GM19468 (cell line): ENCODE measurements around the gene IFRD1.
A peak's percentile ranks its signal among the peaks of the same experiment; 100 is the strongest.
"Not testable (repeated sequence)": the region's sequence is repeated elsewhere in the genome, so short reads cannot be mapped to it uniquely, and the experiment has no call there.

Experiments
- ATAC-seq: cut with Tn5 transposase; IDR thresholded peaks from one replicate; pipeline ENCODE4 v1.9.1; 2021; ENCODE audit warnings: mild to moderate bottlenecking, moderate library complexity, moderate number of reproducible peaks; ENCODE audit not compliant: unreplicated experiment; ENCODE audit errors: extremely low read depth

Gene IFRD1

DNA sequence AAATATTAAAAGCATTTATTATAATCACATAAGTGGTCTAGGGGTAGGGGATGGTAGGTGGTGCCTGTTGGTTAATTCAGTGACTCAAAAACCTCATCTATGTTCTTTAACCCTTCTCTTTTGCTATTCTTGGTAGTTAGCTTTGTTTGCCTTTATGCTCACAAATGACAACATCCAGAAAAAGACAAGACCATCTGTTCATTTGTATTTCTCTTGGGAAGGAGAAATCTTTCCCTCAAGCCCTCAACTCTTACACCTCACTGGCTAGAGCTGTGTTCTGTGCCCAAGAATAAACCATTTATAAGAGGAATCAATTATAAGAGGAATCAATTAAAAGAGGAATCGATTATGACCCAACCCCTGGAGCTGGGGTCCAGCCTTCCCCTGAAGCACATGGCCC, 10.8 kb upstream of the IFRD1 start:
- ATAC-seq: no peak

DNA sequence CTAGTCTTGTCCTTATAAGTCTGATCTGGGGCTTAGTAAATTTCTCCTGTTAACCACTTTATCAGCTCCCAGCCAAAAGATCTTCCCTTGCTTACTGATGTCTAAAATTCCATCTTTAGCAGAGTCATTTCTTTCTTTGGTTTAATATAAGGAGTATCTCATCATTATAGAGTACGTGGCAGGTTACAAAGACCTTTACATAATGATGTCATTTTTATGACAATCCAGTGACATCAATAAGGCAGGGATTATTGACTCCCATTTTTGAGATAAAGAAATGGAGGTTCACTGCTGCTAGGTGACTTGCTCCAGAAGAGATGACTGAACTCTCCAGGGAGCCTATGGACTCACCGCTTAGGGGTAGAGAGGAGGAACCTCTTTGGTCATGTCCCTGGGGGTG, 8.1 kb upstream of the IFRD1 start:
- ATAC-seq: no peak

DNA sequence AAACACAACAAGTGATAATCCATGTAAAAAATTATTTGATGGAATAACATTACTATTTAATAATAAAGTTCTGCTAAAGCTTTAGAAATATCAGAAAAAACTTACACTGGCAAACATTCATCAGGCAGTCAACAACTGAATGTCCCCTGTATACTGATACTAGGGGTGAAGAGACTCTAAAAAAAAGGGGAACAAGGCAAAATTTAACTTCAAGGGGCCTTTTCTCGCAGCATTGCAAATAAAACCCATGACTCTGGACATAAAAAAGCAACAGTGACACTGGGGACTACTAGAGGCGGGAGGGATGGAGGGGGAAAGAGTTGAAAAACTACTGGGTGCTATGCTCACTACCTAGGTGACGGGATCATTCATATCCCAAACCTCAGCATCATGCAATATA, 5.8 kb upstream of the IFRD1 start:
- no peak for ATAC-seq

DNA sequence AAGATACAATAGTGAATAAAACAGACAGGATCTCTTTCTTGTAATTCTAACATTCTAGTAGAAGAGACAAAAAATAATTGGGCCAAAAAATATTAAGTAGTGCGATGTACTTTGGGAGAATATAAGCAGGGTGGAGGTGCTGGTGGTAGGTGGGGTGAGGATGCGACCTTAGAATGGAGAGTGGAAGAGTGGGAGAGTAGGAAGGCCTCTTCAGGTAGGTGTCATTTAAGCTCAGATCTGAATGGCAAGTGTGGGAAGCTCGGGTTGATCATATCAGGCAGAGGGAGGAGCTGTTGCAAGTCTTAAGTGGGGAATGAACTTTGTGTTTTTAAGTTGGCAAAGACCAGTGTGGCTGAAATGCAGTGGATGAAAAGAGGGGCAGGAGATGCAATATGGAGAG, 3.8 kb upstream of the IFRD1 start:
- ATAC-seq: no peak

DNA sequence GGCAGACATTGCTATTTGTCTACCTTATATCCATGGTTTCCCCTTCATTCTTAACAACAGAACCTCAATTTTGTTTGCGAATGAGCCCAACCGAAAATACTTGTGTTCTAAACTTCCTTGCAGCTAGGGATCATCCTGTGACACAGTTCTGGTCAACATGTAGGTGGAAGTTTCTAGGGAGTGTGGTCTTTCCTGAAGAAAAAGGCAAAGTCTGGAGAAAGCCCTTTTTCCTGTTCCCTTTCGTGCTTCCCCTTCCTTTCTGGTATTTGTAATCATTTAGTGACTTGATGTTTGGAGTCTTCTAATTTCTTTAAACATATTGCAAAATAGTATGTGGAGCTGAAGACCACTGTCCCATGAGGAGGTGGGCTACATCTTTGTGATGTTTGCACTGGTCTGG, 2.9 kb upstream of the IFRD1 start:
- ATAC-seq: no peak

DNA sequence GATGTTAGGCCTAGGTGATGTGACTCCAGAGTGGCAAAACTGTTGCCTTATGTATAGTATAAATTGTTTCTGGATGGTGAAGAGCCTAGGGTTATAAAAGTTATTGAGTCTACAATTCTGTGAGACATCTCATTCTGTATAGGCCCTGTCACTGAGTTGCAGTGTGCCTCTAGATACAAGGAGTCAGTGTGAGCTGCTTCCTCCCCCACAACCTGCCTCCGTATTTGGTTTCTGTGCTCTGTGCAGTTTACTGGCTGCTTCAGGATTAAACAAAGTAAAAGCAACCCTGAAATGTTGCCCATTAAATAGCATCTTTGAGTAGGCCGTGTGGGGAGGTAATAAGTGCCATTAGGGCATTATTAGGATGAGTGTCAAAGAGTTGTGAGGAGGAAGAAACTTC, 1.9 kb upstream of the IFRD1 start:
- ATAC-seq: no peak

DNA sequence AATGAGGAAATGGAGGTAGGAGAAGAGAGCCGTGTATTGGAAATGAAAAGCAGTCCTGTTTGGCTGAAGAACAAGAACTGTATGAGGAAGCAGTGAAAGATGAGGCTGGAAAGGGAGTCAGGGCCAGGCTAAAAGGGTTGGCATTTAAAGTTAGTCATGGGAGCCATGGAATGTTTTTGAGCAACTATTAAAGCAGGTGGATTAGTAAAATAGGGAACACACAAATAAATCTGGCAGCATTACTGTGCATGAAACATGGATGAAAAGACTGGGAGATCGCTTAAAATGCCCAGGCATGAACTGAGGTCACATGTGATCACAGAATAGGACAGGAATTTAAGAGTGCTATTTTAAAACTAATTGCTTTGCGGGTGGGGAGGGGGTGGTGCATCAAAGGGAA, 1.4 kb upstream of the IFRD1 start:
- ATAC-seq: no peak

DNA sequence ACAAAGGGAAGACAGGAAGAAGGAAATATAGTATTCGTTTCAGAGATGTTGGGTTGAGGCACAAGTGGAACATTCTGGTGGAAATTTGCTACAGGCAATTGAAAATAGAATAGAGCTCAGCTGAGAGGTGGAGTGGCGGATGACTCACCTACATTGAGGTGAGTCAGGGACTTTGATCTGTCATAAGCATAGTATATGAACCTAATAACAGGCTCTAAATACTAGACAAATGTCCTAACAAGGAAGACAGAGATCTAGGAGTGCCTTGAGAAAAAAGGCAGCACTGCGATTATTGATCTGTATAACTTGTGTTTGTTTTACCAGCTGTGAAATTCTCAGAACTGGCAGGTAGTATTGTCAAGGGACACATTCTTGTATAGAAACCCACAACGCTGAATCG, 907 bp upstream of the IFRD1 start:
- ATAC-seq: no peak

DNA sequence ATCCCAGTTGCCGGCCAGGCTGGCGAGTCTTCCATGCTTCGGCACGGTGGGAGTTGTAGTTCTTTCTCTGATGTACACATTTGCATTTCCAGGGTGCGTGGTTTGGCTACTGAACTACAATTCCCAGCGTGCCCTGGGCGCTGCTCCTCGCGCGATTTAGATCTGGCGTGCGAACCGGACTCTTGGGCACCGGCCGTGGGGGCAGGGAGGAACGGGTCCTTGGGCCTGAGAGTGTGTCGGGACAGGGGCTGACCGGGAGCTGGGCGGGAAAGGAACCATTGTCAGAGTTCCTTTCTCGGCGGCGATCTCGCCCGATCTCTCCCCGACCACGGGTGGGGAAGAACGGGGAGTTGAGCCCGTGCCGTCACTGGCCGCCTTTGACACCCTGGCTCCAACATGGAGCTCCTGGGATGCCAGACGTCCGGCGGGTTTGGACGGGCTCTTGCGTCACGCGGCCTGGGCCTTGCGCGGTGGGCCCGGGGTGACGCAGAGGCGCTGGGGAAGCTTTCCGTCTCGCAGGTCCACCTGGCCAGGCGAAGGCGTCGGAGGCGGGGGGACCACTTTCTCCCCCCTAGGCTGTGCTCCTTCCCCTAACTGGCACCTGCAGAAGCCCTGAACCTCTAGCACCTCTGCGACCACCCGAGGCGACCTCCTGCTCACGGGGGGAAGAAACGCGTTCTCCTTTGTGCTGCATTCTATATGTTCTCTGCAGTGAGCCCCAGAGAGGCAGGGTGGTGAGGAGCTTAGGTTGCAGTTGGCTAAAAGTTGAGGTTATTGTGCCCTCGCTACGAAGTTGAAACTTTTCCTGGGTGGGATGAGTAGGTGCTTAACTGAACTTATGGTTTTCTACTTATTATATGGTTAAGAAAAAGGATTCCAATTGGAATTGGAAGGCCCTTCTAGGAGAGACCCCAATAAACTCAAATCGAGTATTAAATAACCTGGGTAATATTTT, 824 bp downstream of the IFRD1 start:
- peak; percentile 88 for ATAC-seq

DNA sequence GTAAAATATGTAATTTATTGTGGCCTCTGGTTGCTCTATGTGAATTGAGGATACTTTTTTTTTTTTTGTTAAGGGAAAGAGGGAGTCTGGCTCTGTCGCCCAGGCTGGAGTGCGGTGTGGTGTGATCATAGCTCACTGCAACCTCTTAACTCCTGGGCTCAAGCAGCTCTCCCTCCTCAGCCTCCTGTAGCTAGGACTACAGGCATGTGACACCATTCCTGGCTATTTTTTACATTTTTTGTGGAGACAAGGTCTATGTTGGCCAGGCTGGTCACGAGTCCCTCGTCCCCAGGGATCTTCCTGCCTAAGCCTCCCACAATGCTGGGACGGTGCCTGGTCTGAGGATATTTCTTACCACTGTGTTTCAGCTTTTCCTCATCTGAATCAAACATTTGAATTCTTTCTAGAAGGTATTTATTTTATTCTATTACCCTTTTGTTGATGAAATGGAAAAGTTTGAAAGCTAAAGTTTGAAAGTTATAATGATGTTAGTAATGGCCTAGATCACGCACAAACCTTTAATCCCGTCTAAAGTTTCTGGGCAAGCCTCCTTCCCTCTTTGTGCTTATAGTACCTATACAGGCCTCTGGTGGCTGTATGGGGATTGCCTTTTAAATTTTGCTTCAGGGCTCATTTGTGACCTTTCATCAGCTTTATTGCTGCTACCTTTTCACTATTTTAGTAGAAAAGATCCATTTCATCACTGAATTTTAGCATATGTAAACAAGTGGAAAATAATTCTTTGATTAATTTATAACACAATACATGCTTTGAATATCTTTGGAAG, 2.0 kb downstream of the IFRD1 start:
- ATAC-seq: no peak

DNA sequence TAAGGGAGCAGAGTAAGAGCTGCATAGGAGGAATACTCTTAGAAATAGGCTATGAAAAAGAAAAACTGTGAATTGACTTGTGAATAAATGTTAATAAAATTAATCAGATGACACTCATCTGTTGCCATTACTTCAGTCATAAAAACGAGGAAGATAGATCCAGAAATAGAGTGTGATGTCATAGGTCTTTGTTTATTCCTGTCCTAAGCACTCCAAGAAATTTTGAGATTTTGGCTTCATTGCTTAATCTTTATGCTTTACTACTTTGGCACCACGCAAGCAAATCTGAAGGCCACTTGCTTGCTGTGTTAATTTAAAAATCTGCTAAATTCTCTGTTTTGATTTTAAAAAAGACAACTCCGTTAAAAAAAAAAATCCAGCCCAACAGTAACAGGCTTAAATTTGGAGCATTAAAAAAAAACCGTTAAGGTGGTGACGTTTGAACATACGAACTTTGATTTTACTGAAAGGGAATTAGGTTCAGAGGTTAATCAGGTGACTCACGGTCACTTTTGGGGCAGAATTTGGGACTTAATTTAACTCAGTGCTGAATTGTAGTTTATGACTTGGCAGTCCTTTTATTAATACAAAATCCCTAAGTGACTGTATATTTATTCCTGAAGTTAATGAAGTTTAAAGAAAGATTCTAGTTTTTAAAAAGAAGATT, 3.4 kb downstream of the IFRD1 start:
- no peak for ATAC-seq

DNA sequence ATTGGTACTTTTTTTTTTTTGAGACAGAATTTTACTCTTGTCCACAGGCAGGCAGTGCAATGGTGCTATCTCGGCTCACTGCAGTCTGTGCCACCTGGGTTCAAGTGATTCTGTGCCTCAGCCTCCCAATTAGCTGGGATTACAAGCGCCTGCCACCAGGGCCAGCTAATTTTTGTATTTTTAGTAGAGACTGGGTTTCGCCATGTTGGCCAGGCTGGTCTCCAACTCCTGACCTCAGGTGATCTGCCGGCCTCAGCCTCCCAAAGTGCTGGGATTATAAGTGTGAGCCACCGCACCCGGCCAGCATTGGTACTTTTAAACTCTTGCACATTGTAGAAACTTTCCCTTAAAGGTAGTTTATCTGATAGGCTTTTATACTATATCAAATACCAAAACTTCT, 3.9 kb downstream of the IFRD1 start:
- not testable (repeated sequence) for ATAC-seq

DNA sequence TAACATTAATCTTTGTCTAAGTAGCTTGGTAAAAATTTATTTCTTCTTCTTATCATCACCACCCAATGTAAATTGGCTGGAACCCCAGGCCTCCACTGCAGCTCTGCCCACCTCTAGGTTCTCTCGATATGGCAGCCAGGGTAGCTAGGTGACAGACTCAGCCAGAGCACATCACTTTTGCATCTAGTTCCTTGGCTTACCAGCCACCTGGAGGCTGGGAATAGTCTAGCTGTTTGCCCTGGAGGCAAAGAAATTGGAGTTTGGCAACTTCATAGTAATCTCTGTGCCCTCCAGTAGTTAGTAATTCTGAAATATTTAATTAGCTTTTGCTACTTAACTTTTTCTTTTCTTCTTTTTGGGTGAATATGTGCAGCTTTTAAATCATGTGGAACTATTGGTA, 9.4 kb downstream of the IFRD1 start:
- ATAC-seq: no peak

DNA sequence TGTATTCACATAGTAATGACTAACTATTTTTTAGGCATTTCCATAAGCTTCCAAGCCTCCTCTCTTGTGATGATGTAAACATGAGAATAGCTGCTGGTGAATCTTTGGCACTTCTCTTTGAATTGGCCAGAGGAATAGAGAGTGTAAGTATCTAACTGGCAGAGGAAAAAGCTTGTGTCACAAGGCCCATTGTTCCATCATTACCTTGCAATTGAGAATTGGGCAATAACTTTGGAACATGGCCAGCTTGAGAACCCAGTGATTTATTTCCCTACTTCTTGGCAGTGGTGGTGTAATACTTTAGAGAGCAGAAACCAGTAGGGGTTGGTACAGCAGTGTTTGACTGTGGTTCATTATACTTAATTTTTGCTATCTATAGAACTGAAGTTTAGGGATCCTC, 12.0 kb downstream of the IFRD1 start:
- ATAC-seq: no peak

DNA sequence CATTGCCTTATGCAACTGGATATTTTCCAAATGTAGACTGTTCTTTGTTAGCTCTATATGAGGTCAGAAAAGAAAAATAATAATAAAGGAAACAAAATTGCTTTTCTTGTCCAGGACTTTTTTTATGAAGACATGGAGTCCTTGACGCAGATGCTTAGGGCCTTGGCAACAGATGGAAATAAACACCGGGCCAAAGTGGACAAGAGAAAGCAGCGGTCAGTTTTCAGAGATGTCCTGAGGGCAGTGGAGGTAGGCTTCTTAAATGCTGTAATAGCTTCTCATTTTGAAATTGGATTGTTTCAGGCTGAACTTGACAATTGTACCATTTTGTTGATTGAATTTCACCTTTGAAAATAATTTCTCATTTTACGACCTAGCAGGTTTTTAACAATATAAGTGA, 17.6 kb downstream of the IFRD1 start:
- ATAC-seq: no peak

DNA sequence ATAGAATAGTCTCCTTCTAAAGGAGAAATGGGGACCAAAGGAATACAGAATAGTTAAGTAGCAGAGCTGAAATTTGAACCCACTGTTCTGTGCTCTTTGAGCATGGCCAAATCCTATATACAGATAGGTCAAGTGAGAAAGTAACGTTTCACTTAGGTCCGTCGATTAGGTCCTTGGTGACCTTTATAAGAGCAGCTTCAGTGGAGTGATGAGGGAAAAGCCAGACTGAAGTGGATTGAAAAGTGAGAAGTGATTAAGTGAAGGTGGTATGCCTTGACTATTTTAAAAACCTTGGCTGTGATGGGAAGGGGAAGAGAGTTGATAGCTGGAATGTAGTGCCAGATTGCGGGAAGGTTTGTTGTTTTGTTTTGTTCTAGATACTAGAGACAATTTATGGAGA, 19.9 kb downstream of the IFRD1 start:
- no peak for ATAC-seq

DNA sequence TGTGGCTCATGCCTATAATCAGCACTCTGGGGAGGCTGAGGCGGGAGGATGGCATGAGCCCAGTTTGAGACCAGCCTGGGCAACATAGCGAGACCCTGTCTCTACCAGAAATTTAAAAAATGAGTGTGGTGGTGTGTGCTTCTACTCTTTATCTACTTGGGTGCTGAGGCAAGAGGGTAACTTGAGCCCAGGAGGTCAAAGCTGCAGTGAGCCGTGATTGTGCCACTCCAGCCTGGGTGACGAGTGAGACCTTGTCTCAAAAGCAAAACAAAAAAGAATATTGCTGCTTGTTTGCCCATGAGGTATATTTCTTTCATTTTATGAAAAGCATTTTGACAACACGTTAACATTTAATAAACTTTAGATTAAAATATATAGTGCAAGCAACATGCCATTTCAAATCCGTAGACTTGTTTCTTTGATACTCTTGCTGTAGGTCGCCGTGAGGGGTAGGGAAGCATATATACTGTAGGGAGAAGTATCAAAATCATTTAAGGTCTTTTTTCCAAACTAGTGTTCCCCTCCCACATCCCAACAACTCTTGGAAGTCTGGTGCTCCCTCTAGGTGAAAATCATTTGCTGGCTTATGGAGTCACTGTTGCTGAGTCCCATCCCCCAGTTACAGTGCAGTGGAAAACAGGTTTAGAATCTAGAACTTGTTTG, 26.3 kb downstream of the IFRD1 start:
- ATAC-seq: no peak

DNA sequence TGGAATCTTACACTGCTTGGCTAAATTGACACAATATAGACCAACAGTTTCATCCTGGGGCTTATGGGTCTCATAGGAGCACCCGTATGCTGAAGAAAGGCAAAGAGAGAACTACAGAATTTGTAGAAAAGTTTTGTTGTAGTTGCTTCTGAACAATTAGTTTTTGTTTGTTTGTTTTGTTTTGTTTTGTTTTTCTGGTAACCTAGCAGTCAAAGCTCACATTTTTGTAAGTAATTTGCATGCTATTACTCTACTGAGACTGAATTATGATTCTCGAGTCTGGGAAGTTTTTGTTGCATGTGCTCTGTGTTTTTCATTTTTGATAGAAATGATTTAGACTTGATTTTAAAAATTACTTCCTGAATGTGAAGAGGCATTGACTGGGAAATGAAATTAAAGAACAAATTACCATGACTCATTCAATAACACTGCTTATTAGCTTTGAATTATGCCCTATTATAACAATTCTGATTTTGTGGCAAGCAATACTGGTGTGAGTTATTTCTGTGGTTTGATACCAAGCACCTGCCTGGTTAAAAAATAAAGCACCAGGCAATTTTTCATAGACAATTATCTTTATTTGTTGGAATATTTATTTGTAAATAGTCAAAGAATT, 31.0 kb downstream of the IFRD1 start:
- ATAC-seq: no peak

DNA sequence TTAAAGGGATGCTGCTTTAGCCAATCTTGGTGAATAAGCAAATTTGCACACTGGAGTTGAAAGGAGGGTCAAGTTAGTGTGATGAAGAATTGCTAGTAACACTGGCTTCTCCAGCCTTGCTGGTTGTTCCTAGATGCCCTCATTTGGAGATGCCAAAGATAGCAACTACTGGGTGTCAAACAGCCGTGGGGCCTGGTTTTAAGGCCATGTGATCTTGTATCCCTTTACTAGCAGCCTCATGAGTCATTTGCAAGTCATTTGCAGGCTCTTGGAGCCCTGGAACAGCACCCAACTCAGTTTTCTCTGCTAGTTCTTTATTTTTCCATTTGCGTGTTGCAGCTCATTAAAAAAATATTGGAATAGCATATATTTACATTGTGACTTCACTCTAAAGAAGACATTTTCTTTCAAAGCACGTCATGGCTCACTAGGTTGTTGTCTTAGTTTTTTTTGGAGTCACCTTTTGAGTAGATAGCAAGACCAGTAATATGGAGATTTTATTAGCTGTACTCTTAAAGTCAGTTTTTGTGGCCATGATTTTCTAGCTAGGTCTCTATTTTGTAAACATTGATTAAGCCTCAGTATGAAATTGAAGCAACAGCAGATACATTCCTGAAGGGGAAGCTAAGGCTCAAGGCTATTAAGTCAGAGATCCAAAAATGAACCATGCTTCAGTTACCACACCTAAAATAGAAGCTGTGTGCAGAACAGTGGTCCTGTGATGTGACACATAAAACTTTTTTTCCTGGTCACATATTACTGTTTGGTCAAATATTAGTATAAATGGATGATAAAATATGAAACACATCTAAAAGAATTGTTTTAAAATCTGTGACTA, 31.8 kb downstream of the IFRD1 start:
- ATAC-seq: no peak
